HEK293 (cell line): ENCODE results near the gene PVALEF.

Experiments used
- OVOL3 ChIP-seq: fragments of 450-650 bp; formaldehyde crosslinking; IDR thresholded peaks from 2 replicates; pipeline ENCODE4 v1.5.1; 2016; ENCODE audit warnings: missing biosample characterization, missing genetic modification characterization
- ZNF571 ChIP-seq: fragments of 450-650 bp; formaldehyde crosslinking; IDR thresholded peaks from 2 replicates; pipeline ENCODE4 v1.5.0; 2017; ENCODE audit warnings: missing biosample characterization, missing genetic modification characterization
- TF ChIP-seq, protein P1 (sequence below): fragments of 450-650 bp; formaldehyde crosslinking; IDR thresholded peaks from 2 replicates; pipeline ENCODE4 v1.5.1; 2016; ENCODE audit warnings: missing biosample characterization, missing genetic modification characterization

DNA sequence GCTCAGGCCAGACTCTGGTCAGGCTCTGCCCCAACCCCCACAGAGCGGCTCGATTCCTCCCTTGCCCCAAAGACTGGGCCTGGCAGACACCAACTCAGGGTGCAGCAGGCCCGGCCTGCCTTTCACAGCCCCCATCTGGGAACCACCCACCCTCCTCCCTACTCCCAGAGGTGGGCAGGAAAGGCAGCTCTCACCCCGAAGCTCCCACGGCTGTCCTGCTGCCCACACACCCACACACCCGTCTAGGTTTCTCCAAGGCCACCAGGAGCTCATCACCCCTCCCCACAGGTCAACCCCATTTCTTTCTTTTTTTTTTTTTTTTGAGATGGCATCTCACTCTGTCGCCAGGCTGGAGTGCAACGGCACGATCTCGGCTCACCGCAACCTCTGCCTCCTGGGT is 53.7 kb downstream of the PVALEF start:
- TF ChIP-seq ZNF571 (tag by site-specific recombination) (no peak), OVOL3 (no peak)
- TF ChIP-seq, protein P1, sequence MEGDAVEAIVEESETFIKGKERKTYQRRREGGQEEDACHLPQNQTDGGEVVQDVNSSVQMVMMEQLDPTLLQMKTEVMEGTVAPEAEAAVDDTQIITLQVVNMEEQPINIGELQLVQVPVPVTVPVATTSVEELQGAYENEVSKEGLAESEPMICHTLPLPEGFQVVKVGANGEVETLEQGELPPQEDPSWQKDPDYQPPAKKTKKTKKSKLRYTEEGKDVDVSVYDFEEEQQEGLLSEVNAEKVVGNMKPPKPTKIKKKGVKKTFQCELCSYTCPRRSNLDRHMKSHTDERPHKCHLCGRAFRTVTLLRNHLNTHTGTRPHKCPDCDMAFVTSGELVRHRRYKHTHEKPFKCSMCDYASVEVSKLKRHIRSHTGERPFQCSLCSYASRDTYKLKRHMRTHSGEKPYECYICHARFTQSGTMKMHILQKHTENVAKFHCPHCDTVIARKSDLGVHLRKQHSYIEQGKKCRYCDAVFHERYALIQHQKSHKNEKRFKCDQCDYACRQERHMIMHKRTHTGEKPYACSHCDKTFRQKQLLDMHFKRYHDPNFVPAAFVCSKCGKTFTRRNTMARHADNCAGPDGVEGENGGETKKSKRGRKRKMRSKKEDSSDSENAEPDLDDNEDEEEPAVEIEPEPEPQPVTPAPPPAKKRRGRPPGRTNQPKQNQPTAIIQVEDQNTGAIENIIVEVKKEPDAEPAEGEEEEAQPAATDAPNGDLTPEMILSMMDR = no peak
